Erythroblast (primary cell): ENCODE data around the gene LILRA5.
"Not testable (repeated sequence)": the region's sequence is repeated elsewhere in the genome, so short reads cannot be mapped to it uniquely, and the experiment has no call there.

ENCODE experiments used
- GATA1 ChIP-seq: IDR thresholded peaks from 2 replicates; pipeline ENCODE4 v1.6.1; 2011; ENCODE audit warnings: low read depth, mild to moderate bottlenecking, control low read depth, low read length, moderate library complexity
- POLR2A ChIP-seq: IDR thresholded peaks from 2 replicates; pipeline ENCODE4 v1.6.1; 2011; ENCODE audit warnings: mild to moderate bottlenecking, low read length

DNA sequence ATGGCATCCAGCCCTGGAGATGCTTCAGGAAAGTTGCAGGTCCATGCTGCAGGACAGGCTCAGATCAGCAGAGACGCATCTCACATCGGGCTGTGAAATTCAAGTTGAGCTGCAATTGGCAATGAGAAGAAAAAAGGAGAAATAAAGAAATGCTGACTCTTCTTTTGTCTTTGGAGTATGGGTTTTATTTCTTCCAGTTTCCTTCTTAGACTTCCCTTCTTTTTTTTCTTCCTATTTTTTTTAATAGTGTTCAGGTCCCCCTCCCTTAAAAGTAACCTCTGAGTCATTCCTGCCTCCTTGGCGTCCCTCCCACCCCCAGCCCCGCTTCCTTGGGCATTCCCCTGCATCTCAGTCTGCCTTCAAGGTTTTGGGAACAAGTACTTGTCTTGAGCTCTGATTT is 41.4 kb downstream of the LILRA5 start:
- not testable (repeated sequence) for TF ChIP-seq POLR2A, GATA1
